Vagina (tissue), 2 donors: ENCODE data around the gene PCDHGC5. TPM values are rescaled to one million over a fixed set of nuclear protein-coding genes. Genes with fewer than 3 reads are reported as not detected.

Experiments used
- DNase-seq, 2 donors: peaks; one replicate each; pipeline ENCODE4 v3.0.0-alpha.2; 2017; ENCODE audit errors: extremely low spot score in 2 of 2
- H3K27ac ChIP-seq: fragments of 200-600 bp; sonication (generic); one replicate; pipeline ENCODE4 v1.5.1; 2019
- H3K27me3 ChIP-seq: fragments of 200-600 bp; sonication (generic); one replicate; pipeline ENCODE4 v1.5.1; 2019
- H3K36me3 ChIP-seq, 2 donors: fragments of 200-600 bp; sonication (generic); one replicate each; pipeline ENCODE4 v1.5.1; 2017 to 2019
- H3K4me1 ChIP-seq: fragments of 200-600 bp; sonication (generic); one replicate; pipeline ENCODE4 v1.5.1; 2019
- H3K4me3 ChIP-seq, 2 donors: fragments of 200-600 bp; sonication (generic); 1 replicate in 1 of 2; 2 replicates in 1 of 2; pipeline ENCODE4 v1.5.1; 2016 to 2019
- H3K9me3 ChIP-seq: fragments of 200-600 bp; sonication (generic); one replicate; pipeline ENCODE4 v1.5.1; 2019
- CTCF ChIP-seq, 3 experiments: fragments of 450-650 bp in 2 of 3; fragments of 200-600 bp in 1 of 3; sonication (generic) in 1 of 3; IDR thresholded peaks; one replicate each; pipeline ENCODE4 v1.5.1; 2017 to 2019; ENCODE audit warnings: antibody characterized with exemption in 3 of 3, mild to moderate bottlenecking in 2 of 3, moderate library complexity in 2 of 3
- POLR2A ChIP-seq, 2 donors: fragments of 450-650 bp; IDR thresholded peaks; one replicate each; pipeline ENCODE4 v1.6.1; 2017; ENCODE audit warnings: antibody characterized with exemption in 2 of 2, mild to moderate bottlenecking in 2 of 2, moderate library complexity in 2 of 2
- POLR2AphosphoS5 ChIP-seq, 2 donors: sonication (generic); formaldehyde crosslinking; IDR thresholded peaks; one replicate each; pipeline ENCODE4 v1.9.0; 2017; ENCODE audit warnings: antibody characterized with exemption in 2 of 2, mild to moderate bottlenecking in 2 of 2, low read depth in 1 of 2; ENCODE audit not compliant: insufficient read depth in 1 of 2
- intact Hi-C: fragments of 100-400 bp; cut with DNase I; formaldehyde crosslinking; loops from one replicate; pipeline ENCODE4 v1.15.1; 2023
- total RNA-seq: library from RNA; depleted of rRNA; stranded (reverse); fragments of >200 nt; gene quantifications from one replicate; pipeline ENCODE4 v1.2.3, GENCODE V29; 2016

PCDHGC5 gene
- total RNA-seq, 1 donor from 2014 or later: 3.4 TPM

- Histone ChIP-seq H3K4me3 (no peak overlapping the region), H3K27me3 (no peaks in the 10 kb centered on the region), H3K27ac (no peak overlapping the region), H3K9me3 (no peaks in the 10 kb centered on the region), H3K4me1 (peaks cover 11% of the 10 kb centered on the region), H3K36me3 (peaks cover 0 to 13% of the 10 kb centered on the region in 2 donors)
- intact Hi-C loops: no loop called here
- no peak for TF ChIP-seq POLR2A (IDR thresholded peaks at IDR 0.05)
- no peak for TF ChIP-seq CTCF (IDR thresholded peaks at IDR 0.05)
- no peak for TF ChIP-seq POLR2AphosphoS5 (IDR thresholded peaks at IDR 0.05; ENCODE audit: insufficient read depth in 1 of 2, low read depth in 1 of 2)
- no peak for DNase-seq
Measured at GRCh38 chr5:141533897-141534296, 45.0 kb downstream of the PCDHGC5 start.

- intact Hi-C loops: no loop called here
Measured at GRCh38 chr5:141534492-141535213, 45.8 kb downstream of the PCDHGC5 start.

More at GRCh38 chr5:141534492-141535213, 45.8 kb downstream of the PCDHGC5 start:
- H3K4me1 ChIP-seq: peaks cover 3% of the 10 kb centered on the region
- H3K36me3 ChIP-seq: peaks cover 0 to 10% of the 10 kb centered on the region in 2 donors
- no peak overlapping the region for H3K27ac ChIP-seq
- H3K9me3 ChIP-seq: no peaks in the 10 kb centered on the region
- TF ChIP-seq POLR2A (IDR thresholded peaks at IDR 0.05): no peak
- TF ChIP-seq POLR2AphosphoS5 (IDR thresholded peaks at IDR 0.05; ENCODE audit: insufficient read depth in 1 of 2, low read depth in 1 of 2): no peak
- TF ChIP-seq CTCF (IDR thresholded peaks at IDR 0.05): no peak
- H3K27me3 ChIP-seq: no peaks in the 10 kb centered on the region
- no peak overlapping the region for H3K4me3 ChIP-seq
- DNase-seq: no peak

Other genes with a start within 250 kb of the PCDHGC5 start
- gene PCDHB15, start 243.7 kb upstream of the PCDHGC5 start, total RNA-seq: 3.2 TPM
- not detected for gene SLC25A2, start 185.0 kb upstream of the PCDHGC5 start, total RNA-seq
- gene TAF7, start 168.3 kb upstream of the PCDHGC5 start, total RNA-seq: 53.8 TPM
- not detected for gene PCDHGA1, start 158.6 kb upstream of the PCDHGC5 start, total RNA-seq
- gene PCDHGA2, start 150.3 kb upstream of the PCDHGC5 start, total RNA-seq: 6.1 TPM
- 3.4 TPM for gene PCDHGA3, start 145.3 kb upstream of the PCDHGC5 start, total RNA-seq
- 3.9 TPM for gene PCDHGB1, start 139.0 kb upstream of the PCDHGC5 start, total RNA-seq
- gene PCDHGA4, start 134.1 kb upstream of the PCDHGC5 start, total RNA-seq: 3.9 TPM
- gene PCDHGB2, start 129.1 kb upstream of the PCDHGC5 start, total RNA-seq: 8.3 TPM
- 8.6 TPM for gene PCDHGA5, start 124.9 kb upstream of the PCDHGC5 start, total RNA-seq
- gene PCDHGB3, start 118.8 kb upstream of the PCDHGC5 start, total RNA-seq: 5.4 TPM
- gene PCDHGA6, start 115.2 kb upstream of the PCDHGC5 start, total RNA-seq: 6.4 TPM
- 5.2 TPM for gene PCDHGA7, start 106.3 kb upstream of the PCDHGC5 start, total RNA-seq
- gene PCDHGB4, start 101.4 kb upstream of the PCDHGC5 start, total RNA-seq: 10.3 TPM
- gene PCDHGA8, start 96.4 kb upstream of the PCDHGC5 start, total RNA-seq: 6.4 TPM
- 15.0 TPM for gene PCDHGB5, start 91.1 kb upstream of the PCDHGC5 start, total RNA-seq
- gene PCDHGA9, start 86.3 kb upstream of the PCDHGC5 start, total RNA-seq: 8.8 TPM
- 12.5 TPM for gene PCDHGB6, start 81.1 kb upstream of the PCDHGC5 start, total RNA-seq
- gene PCDHGA10, start 76.1 kb upstream of the PCDHGC5 start, total RNA-seq: 10.6 TPM
- gene PCDHGB7, start 71.4 kb upstream of the PCDHGC5 start, total RNA-seq: 14.2 TPM
- 6.6 TPM for gene PCDHGA11, start 68.0 kb upstream of the PCDHGC5 start, total RNA-seq
- gene PCDHGA12, start 58.6 kb upstream of the PCDHGC5 start, total RNA-seq: 10.6 TPM
- gene PCDHGC3, start 13.1 kb upstream of the PCDHGC5 start, total RNA-seq: 78.3 TPM
- gene PCDHGC4, start 4.1 kb upstream of the PCDHGC5 start, total RNA-seq: 4.9 TPM
- gene DIAPH1, start 129.9 kb downstream of the PCDHGC5 start, total RNA-seq: 64.1 TPM
- gene HDAC3, start 147.8 kb downstream of the PCDHGC5 start, total RNA-seq: 44.7 TPM
- gene RELL2, start 147.9 kb downstream of the PCDHGC5 start, total RNA-seq: 5.6 TPM
- 42.2 TPM for gene FCHSD1, start 162.3 kb downstream of the PCDHGC5 start, total RNA-seq
- gene ARAP3, start 193.1 kb downstream of the PCDHGC5 start, total RNA-seq: 13.3 TPM